ENCODE results near the gene PIAS4.

PIAS4 gene

GRCh38 chr19:4038661-4039423 lies 31.3 kb downstream of the PIAS4 start:
- no peak for ATAC-seq

GRCh38 chr19:4042064-4042730 lies 34.7 kb downstream of the PIAS4 start:
- ATAC-seq = no peak; the same call in 1 of the 3 replicates
- TF ChIP-seq ESRRG (CRISPR knock-in tag; IDR thresholded peaks at IDR 0.05) (no peak), CREB5 (CRISPR knock-in tag; IDR thresholded peaks at IDR 0.05; ENCODE audit: low read depth) (no peak), ARNTL (CRISPR knock-in tag; IDR thresholded peaks at IDR 0.05; ENCODE audit: borderline replicate concordance, low read depth) (no peak), TCF4 (CRISPR knock-in tag; IDR thresholded peaks at IDR 0.05; ENCODE audit: borderline replicate concordance) (no peak), TOX (CRISPR knock-in tag; IDR thresholded peaks at IDR 0.05; ENCODE audit: borderline replicate concordance) (no peak), PATZ1 (CRISPR knock-in tag; IDR thresholded peaks at IDR 0.05; ENCODE audit: borderline replicate concordance) (no peak)
- TF ChIP-seq, protein P1, sequence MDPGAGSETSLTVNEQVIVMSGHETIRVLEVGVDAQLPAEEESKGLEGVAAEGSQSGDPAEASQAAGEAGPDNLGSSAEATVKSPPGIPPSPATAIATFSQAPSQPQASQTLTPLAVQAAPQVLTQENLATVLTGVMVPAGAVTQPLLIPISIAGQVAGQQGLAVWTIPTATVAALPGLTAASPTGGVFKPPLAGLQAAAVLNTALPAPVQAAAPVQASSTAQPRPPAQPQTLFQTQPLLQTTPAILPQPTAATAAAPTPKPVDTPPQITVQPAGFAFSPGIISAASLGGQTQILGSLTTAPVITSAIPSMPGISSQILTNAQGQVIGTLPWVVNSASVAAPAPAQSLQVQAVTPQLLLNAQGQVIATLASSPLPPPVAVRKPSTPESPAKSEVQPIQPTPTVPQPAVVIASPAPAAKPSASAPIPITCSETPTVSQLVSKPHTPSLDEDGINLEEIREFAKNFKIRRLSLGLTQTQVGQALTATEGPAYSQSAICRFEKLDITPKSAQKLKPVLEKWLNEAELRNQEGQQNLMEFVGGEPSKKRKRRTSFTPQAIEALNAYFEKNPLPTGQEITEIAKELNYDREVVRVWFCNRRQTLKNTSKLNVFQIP (CRISPR knock-in tag; IDR thresholded peaks at IDR 0.05; ENCODE audit: borderline replicate concordance, low read depth) = no peak

More at GRCh38 chr19:4038661-4039423, 31.3 kb downstream of the PIAS4 start:
- TF ChIP-seq CSDC2 (CRISPR knock-in tag; IDR thresholded peaks at IDR 0.05) (no peak), ZFP3 (CRISPR knock-in tag; IDR thresholded peaks at IDR 0.05) (no peak), PATZ1 (CRISPR knock-in tag; IDR thresholded peaks at IDR 0.05; ENCODE audit: borderline replicate concordance) (no peak), TOX (CRISPR knock-in tag; IDR thresholded peaks at IDR 0.05; ENCODE audit: borderline replicate concordance) (no peak), CREB5 (CRISPR knock-in tag; IDR thresholded peaks at IDR 0.05; ENCODE audit: low read depth) (no peak), ZFP30 (CRISPR knock-in tag; IDR thresholded peaks at IDR 0.05) (no peak), ZC3H10 (CRISPR knock-in tag; IDR thresholded peaks at IDR 0.05) (no peak), OSR1 (CRISPR knock-in tag; IDR thresholded peaks at IDR 0.05) (no peak), ZNF8 (CRISPR knock-in tag; IDR thresholded peaks at IDR 0.05) (no peak), CSRNP3 (CRISPR knock-in tag; IDR thresholded peaks at IDR 0.05) (no peak), RARB (CRISPR knock-in tag; IDR thresholded peaks at IDR 0.05) (no peak), BACH2 (CRISPR knock-in tag; IDR thresholded peaks at IDR 0.05; ENCODE audit: borderline replicate concordance) (no peak)
- TF ChIP-seq, protein P1 (CRISPR knock-in tag; IDR thresholded peaks at IDR 0.05; ENCODE audit: borderline replicate concordance, low read depth) = no peak
- TF ChIP-seq, protein P2, sequence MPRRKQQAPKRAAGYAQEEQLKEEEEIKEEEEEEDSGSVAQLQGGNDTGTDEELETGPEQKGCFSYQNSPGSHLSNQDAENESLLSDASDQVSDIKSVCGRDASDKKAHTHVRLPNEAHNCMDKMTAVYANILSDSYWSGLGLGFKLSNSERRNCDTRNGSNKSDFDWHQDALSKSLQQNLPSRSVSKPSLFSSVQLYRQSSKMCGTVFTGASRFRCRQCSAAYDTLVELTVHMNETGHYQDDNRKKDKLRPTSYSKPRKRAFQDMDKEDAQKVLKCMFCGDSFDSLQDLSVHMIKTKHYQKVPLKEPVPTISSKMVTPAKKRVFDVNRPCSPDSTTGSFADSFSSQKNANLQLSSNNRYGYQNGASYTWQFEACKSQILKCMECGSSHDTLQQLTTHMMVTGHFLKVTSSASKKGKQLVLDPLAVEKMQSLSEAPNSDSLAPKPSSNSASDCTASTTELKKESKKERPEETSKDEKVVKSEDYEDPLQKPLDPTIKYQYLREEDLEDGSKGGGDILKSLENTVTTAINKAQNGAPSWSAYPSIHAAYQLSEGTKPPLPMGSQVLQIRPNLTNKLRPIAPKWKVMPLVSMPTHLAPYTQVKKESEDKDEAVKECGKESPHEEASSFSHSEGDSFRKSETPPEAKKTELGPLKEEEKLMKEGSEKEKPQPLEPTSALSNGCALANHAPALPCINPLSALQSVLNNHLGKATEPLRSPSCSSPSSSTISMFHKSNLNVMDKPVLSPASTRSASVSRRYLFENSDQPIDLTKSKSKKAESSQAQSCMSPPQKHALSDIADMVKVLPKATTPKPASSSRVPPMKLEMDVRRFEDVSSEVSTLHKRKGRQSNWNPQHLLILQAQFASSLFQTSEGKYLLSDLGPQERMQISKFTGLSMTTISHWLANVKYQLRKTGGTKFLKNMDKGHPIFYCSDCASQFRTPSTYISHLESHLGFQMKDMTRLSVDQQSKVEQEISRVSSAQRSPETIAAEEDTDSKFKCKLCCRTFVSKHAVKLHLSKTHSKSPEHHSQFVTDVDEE (CRISPR knock-in tag; IDR thresholded peaks at IDR 0.05) = no peak
